Neural cell (in vitro differentiated cells): Measurements from ENCODE around the gene CTNNA2.

ENCODE experiments used
- EP300 ChIP-seq: fragments of 450-650 bp; conservative IDR thresholded peaks from 2 replicates; pipeline ENCODE4 v1.6.1; 2014; ENCODE audit warnings: antibody characterized with exemption, mild to moderate bottlenecking, moderate library complexity; ENCODE audit not compliant: poor library complexity, severe bottlenecking
- EZH2 ChIP-seq: fragments of 200-600, 300-800 bp; shearing (Covaris generic), sonication (generic); IDR thresholded peaks from 2 replicates; pipeline ENCODE4 v1.6.1; 2014; ENCODE audit warnings: antibody characterized with exemption, low read length, borderline replicate concordance, mild to moderate bottlenecking; ENCODE audit not compliant: insufficient read depth, poor library complexity, severe bottlenecking
- MXI1 ChIP-seq: fragments of 450-650 bp; conservative IDR thresholded peaks from 2 replicates; pipeline ENCODE4 v1.6.1; 2014; ENCODE audit warnings: antibody characterized with exemption, mild to moderate bottlenecking; ENCODE audit not compliant: poor library complexity, severe bottlenecking
- POLR2AphosphoS5 ChIP-seq: IDR thresholded peaks from 2 replicates; pipeline ENCODE4 v1.6.1; 2012
- RAD21 ChIP-seq: fragments of 450-650 bp; conservative IDR thresholded peaks from 2 replicates; pipeline ENCODE4 v1.6.1; 2014; ENCODE audit warnings: antibody characterized with exemption, mild to moderate bottlenecking, moderate library complexity
- SMC3 ChIP-seq: fragments of 450-650 bp; conservative IDR thresholded peaks from 2 replicates; pipeline ENCODE4 v1.6.1; 2014; ENCODE audit warnings: antibody characterized with exemption, mild to moderate bottlenecking, moderate library complexity; ENCODE audit not compliant: poor library complexity
- TAF1 ChIP-seq: IDR thresholded peaks from 2 replicates; pipeline ENCODE4 v1.6.1; 2012; ENCODE audit warnings: low read depth
- TF ChIP-seq, protein P1 (sequence below): fragments of 450-650 bp; IDR thresholded peaks from 2 replicates; pipeline ENCODE4 v1.5.1; 2014; ENCODE audit warnings: antibody characterized with exemption, mild to moderate bottlenecking, moderate library complexity; ENCODE audit not compliant: poor library complexity, severe bottlenecking
- TF ChIP-seq, protein P2 (sequence below): IDR thresholded peaks from 2 replicates; pipeline ENCODE4 v1.6.1; 2012; ENCODE audit warnings: borderline replicate concordance

- TF ChIP-seq, protein P1, sequence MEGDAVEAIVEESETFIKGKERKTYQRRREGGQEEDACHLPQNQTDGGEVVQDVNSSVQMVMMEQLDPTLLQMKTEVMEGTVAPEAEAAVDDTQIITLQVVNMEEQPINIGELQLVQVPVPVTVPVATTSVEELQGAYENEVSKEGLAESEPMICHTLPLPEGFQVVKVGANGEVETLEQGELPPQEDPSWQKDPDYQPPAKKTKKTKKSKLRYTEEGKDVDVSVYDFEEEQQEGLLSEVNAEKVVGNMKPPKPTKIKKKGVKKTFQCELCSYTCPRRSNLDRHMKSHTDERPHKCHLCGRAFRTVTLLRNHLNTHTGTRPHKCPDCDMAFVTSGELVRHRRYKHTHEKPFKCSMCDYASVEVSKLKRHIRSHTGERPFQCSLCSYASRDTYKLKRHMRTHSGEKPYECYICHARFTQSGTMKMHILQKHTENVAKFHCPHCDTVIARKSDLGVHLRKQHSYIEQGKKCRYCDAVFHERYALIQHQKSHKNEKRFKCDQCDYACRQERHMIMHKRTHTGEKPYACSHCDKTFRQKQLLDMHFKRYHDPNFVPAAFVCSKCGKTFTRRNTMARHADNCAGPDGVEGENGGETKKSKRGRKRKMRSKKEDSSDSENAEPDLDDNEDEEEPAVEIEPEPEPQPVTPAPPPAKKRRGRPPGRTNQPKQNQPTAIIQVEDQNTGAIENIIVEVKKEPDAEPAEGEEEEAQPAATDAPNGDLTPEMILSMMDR = no peak
- TF ChIP-seq POLR2AphosphoS5 (no peak), TAF1 (no peak), EZH2 (no peak), RAD21 (no peak), EP300 (no peak), MXI1 (no peak), SMC3 (no peak)
- TF ChIP-seq, protein P2, sequence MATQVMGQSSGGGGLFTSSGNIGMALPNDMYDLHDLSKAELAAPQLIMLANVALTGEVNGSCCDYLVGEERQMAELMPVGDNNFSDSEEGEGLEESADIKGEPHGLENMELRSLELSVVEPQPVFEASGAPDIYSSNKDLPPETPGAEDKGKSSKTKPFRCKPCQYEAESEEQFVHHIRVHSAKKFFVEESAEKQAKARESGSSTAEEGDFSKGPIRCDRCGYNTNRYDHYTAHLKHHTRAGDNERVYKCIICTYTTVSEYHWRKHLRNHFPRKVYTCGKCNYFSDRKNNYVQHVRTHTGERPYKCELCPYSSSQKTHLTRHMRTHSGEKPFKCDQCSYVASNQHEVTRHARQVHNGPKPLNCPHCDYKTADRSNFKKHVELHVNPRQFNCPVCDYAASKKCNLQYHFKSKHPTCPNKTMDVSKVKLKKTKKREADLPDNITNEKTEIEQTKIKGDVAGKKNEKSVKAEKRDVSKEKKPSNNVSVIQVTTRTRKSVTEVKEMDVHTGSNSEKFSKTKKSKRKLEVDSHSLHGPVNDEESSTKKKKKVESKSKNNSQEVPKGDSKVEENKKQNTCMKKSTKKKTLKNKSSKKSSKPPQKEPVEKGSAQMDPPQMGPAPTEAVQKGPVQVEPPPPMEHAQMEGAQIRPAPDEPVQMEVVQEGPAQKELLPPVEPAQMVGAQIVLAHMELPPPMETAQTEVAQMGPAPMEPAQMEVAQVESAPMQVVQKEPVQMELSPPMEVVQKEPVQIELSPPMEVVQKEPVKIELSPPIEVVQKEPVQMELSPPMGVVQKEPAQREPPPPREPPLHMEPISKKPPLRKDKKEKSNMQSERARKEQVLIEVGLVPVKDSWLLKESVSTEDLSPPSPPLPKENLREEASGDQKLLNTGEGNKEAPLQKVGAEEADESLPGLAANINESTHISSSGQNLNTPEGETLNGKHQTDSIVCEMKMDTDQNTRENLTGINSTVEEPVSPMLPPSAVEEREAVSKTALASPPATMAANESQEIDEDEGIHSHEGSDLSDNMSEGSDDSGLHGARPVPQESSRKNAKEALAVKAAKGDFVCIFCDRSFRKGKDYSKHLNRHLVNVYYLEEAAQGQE = no peak
Measured at GRCh38 chr2:80377071-80377470, 864.2 kb downstream of the CTNNA2 start.
